ENCODE measurements around the gene SH3RF3. TPM values are rescaled to one million over a fixed set of nuclear protein-coding genes. Genes with fewer than 3 reads are reported as not detected.

The SH3RF3 gene
- total RNA-seq, 1 donor from 2014 or later: under 0.01 TPM

DNA sequence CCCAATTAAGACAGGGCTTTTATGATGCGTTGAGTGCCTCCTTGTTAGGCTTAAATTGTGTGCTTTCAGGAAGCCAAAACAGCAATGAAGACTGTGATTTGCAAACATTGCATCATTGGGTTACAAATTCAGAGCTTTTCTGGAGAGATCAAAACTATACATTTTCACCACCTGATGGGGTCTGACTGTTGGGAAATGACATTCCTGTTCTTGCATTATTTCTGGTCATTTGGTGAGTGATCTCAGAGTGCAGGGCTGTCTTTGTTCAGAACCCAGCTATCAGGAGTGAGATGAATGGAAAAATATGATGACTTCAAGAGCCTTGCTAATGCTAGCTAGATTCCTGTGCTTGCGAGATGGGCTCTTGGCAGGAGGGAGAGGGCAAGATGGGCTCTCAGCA is 39.1 kb downstream of the SH3RF3 start:
- Histone ChIP-seq H3K27me3 (ENCODE audit: control insufficient read depth, insufficient read depth, low read length) (peaks cover 2% of the 10 kb centered on the region), H3K4me3 (ENCODE audit: low read depth, low read length) (no peak overlapping the region), H3K36me3 (ENCODE audit: control insufficient read depth, insufficient read depth, low read length) (no peaks in the 10 kb centered on the region)
- TF ChIP-seq CTCF (IDR thresholded peaks at IDR 0.05; ENCODE audit: insufficient read depth, low read length, severe bottlenecking): no peak
- DNase-seq (ENCODE audit: low read depth) (no peak), FAIRE-seq (no peak)

DNA sequence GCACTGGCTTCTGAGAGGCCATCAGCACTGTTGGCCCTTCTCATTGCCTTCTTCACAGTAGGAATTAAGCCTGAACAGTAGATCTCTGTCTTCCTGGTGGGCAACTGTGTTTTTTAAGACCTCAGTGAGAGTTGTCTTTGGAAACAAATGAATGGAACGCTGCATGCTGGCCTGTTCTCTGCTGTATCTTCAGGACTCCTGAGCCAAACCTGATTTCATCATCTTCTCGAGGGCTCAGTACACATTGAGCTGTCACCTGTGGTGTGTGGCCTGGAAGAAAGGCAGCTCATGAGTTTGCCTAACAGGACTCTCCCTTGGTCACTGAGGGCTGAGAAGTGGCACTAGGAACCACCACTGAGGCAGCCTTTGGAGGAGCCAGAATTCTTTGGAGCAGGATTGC is 39.7 kb downstream of the SH3RF3 start:
- Histone ChIP-seq H3K27me3 (ENCODE audit: control insufficient read depth, insufficient read depth, low read length) (peaks cover 2% of the 10 kb centered on the region), H3K4me3 (ENCODE audit: low read depth, low read length) (no peak overlapping the region), H3K36me3 (ENCODE audit: control insufficient read depth, insufficient read depth, low read length) (no peaks in the 10 kb centered on the region)
- FAIRE-seq (no peak), DNase-seq (ENCODE audit: low read depth) (no peak)
- TF ChIP-seq CTCF (IDR thresholded peaks at IDR 0.05; ENCODE audit: insufficient read depth, low read length, severe bottlenecking): no peak

- DNase-seq (ENCODE audit: low read depth): no peak
- FAIRE-seq: no peak
These were observed 41.6 kb downstream of the SH3RF3 start for GRCh38 chr2:109170645-109171044.

GRCh38 chr2:109171444-109172334 is 42.7 kb downstream of the SH3RF3 start:
- TF ChIP-seq CTCF (IDR thresholded peaks at IDR 0.05; ENCODE audit: insufficient read depth, low read length, severe bottlenecking): no peak
- no peak for FAIRE-seq
- no peaks in the 10 kb centered on the region for H3K36me3 ChIP-seq (ENCODE audit: control insufficient read depth, insufficient read depth, low read length)
- H3K4me3 ChIP-seq (ENCODE audit: low read depth, low read length): no peak overlapping the region
- DNase-seq (ENCODE audit: low read depth): peak; percentile 32
- H3K27me3 ChIP-seq (ENCODE audit: control insufficient read depth, insufficient read depth, low read length): no peaks in the 10 kb centered on the region

More at GRCh38 chr2:109170645-109171044, 41.6 kb downstream of the SH3RF3 start:
- TF ChIP-seq CTCF (IDR thresholded peaks at IDR 0.05; ENCODE audit: insufficient read depth, low read length, severe bottlenecking): no peak
- H3K36me3 ChIP-seq (ENCODE audit: control insufficient read depth, insufficient read depth, low read length): no peaks in the 10 kb centered on the region
- no peaks in the 10 kb centered on the region for H3K27me3 ChIP-seq (ENCODE audit: control insufficient read depth, insufficient read depth, low read length)
- no peak overlapping the region for H3K4me3 ChIP-seq (ENCODE audit: low read depth, low read length)

DNA sequence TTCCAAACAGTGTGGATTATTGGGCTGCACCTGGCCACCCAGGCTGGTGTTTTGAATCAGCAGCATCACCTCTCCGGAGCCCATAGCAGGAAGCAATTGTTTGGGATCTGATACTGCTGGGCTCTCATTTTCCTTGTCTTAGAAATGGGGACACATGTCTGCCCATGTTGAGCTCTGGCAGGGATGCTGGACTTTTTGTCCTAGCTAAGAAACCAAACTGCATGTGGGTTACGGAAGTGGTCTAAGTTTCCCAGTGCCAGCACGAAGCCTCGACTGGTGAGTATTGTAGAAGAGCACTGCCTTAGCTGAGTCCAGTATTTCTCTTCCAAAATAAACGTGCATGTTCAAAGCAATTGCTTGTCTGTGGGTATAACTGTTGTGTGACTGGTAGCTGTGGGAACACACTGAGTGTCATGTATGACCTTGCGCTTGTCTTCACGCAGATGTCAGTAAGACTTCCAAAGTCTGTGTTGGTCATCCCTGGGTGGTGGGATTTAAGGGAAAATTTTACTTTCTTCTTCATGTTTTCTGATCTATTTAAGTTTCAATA is 43.6 kb downstream of the SH3RF3 start:
- Histone ChIP-seq H3K36me3 (ENCODE audit: control insufficient read depth, insufficient read depth, low read length) (no peaks in the 10 kb centered on the region), H3K4me3 (ENCODE audit: low read depth, low read length) (no peak overlapping the region), H3K27me3 (ENCODE audit: control insufficient read depth, insufficient read depth, low read length) (no peaks in the 10 kb centered on the region)
- DNase-seq (ENCODE audit: low read depth): no peak
- TF ChIP-seq CTCF (IDR thresholded peaks at IDR 0.05; ENCODE audit: insufficient read depth, low read length, severe bottlenecking): no peak
- FAIRE-seq: no peak

Data from bronchial epithelial cell (primary cell).